ENCODE data around the gene ATE1.

- TF ChIP-seq, protein P1, sequence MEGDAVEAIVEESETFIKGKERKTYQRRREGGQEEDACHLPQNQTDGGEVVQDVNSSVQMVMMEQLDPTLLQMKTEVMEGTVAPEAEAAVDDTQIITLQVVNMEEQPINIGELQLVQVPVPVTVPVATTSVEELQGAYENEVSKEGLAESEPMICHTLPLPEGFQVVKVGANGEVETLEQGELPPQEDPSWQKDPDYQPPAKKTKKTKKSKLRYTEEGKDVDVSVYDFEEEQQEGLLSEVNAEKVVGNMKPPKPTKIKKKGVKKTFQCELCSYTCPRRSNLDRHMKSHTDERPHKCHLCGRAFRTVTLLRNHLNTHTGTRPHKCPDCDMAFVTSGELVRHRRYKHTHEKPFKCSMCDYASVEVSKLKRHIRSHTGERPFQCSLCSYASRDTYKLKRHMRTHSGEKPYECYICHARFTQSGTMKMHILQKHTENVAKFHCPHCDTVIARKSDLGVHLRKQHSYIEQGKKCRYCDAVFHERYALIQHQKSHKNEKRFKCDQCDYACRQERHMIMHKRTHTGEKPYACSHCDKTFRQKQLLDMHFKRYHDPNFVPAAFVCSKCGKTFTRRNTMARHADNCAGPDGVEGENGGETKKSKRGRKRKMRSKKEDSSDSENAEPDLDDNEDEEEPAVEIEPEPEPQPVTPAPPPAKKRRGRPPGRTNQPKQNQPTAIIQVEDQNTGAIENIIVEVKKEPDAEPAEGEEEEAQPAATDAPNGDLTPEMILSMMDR (IDR thresholded peaks at IDR 0.05) = no peak
- no peak for TF ChIP-seq POLR2A (IDR thresholded peaks at IDR 0.05)
- no peak for TF ChIP-seq EP300 (IDR thresholded peaks at IDR 0.05)
These were observed 41.6 kb downstream of the ATE1 start for GRCh38 chr10:121886181-121886580.

Measured in stomach (tissue), 4 donors.